Activated CD8-positive, alpha-beta memory T cell treated with anti-CD3 and anti-CD28 coated beads for 4 hours (primary cell): ENCODE results near the gene GH2.

Experiments used
- DNase-seq, 2 donors: peaks; one replicate each; pipeline ENCODE4 v3.0.0-alpha.2; 2020; ENCODE audit warnings: low read depth in 2 of 2

Gene GH2

DNA sequence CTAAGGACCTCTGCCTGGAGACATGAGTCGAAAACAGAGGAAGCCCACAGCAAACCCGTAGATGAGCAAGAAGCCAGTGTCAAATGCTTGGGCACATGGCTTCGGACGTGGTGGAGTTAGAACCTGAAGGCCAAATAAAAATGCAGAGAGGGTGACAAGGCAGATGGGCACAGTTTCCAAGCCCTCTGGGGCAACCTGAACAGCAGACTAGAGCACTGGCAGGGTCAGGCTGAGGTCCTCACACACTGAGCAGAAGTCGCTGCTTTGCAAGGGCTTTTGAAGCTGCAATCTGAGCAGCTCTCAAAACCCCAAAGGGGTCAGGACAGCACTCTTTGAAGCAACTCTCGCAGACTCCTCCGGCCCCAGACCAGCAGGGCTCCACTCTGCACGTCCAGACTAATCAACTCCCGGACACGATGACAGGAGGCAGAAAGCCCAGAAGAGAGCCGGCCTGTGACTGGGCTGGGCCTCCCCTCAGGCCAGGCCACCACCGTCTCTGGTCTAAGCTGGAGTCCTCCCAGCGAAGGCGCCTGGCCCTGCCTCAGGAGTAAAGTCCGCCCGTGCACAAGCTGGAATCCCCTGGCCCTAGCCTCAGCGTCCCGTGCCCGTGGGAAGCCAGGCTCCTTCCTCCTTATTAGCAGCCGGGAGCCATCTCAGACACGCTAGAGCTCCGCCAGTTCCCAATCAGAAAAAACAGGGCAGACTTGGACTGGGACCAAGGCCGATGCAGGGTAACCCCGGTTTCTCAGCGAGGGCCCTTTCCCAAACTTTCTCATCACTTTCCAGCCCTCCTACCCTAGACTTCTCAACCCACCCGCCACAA is 40.2 kb downstream of the GH2 start:
- no peak for DNase-seq

DNA sequence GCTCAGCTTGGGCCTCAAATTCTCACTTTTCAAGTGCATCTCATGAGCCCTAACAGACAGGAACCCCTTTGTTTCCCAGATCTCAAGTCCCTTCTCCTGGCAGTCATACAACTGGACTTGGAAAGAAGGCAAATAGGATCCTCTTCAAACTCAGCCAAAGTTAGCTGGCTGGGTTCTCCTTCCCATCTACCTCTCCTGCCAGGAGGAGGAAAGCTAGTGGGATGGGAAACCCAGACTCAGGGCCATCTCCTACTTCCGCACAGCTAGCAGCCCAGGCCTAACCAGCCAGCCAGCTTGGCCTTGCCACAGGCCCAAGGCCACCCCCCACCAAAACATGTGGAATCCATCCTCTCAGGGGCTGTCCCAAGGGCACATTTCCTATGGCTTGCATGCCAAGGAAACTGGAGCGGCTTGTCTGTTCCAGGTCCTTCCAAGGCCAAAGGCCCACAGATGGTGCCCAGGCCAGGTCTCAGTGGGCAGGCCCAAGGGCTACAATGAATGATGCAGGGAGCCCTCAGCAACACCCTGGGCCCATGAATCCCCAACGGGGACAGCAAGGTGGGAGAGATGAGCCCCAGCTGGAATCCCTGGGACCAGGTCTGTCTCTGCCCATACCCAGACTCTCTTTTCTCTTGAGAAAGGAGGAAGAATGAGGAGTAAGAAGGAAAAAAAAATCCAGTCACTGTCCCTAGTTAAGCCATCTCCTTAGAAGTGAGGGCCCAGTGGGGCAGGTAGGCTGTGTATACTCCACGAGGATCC is 41.0 kb downstream of the GH2 start:
- DNase-seq, result no peak

DNA sequence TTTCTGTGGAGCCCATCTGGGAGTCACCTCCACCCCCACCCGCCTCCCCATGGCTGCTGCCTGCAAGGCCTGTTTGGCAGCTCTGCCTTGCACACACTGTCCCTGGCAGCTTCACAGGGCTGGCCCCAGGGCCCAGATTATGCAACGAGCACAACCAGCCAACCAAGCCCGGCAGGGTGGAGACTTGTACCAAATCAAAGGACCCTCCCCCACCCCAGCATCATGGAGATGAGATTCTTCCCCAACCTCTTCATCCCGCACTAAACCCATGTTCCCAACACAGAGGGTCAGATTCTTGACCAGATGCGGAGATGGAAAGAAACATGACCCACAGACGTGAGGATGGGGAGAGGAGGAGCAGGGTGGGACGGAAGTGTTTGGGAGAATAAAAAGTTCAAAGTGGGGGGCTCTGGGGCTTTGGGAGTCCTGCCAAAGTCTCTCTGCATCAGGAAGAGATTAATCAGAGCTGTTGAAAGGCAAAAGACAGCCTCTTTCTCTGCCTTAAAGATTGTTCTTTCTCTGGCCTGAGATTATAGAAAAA is 43.0 kb downstream of the GH2 start:
- no peak for DNase-seq

DNA sequence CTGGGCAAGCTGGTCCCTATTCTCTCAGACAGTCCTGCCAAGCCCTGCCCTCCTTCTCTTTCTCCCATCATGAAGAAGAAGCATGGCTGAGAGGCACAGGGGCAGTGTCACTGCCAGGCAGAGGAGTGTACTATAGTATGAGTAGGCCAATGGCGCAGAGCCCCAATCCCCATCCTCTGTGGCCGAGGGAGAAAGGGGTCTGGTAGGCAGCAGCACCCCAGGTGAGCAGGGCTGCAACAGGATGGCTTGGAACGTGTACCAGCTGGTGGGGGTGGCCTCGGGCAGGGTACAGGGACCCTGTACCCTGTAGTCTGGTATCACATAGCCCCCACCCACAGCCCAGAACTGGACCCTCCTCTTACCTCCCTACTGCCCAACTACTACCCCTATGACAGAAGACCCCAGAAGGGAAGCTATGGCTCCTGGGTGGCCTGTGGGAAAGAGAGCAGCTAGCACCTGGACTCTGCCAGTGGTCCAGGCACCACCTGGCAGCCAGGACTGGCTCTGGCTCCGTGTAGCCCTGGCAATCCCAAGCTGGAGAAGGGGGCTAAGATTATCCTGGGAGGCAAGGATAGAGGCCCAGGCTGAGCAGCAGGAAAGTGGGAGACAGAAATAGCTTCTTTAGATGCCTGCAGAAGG is 43.7 kb downstream of the GH2 start:
- no peak for DNase-seq

DNA sequence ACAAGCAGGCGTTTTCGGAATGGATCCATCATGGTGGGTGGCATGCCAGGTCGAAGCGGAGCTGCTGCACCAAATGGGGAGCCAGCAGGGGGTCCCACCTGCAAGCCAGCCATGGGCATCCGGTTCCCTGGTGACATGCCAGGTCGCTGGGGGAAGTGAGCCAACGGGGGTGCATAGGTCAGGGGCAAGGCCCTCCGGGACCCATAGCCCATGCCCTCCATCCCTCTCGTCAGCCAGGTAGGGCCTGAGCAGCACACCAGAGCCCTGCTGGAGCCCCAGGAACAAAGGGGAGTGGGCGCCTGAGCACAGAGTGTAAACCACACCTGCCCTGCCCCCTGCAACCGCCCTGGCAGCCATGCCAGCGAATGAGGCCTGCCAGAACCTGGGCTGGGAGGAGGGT is 44.3 kb downstream of the GH2 start:
- DNase-seq, result no peak

DNA sequence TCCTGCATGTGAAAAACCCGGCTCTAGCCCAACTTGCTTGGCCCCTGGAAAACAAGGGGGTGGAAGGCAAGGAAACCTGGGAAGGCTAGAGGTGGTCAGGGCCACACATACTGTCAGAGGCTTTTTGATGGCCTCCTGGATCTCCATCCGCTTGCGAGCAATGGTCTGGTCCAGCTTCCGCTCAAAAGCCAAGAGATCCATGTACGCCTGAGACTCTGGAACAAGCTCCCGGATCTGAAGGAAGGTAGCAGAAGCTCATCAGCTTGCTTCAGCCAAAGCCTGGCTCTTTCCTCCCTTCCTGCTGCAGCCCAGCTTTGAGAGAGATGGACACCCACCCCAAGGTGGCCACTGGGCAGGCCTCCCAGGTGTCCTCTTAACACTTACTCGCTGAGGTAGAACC is 44.9 kb downstream of the GH2 start:
- DNase-seq, result no peak

DNA sequence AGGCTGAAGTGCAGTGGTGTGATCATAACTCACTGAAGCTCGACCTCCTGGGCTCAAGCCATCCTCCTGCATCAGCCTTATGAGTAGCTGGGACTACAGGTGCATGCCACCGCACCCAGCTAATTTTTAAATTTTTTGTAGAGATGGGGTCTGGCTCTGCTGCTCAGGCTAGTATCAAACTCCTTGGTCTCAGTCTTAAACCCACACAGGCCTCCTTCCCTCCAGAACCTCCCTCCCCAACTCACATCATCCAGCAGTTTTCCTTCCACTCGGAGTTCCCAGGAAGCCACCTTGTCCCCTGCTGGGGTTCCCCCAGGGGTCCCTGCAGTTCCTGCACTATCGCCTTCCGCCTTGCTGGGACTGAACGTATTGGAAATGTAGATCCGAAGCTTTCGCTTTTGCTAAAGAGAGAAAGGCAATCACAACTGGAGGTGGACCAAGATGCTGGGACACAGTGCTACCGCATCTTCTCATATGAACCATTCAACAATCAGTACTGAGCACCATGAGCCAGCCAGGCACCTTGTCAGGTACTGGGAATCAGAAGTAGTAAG is 46.5 kb downstream of the GH2 start:
- DNase-seq, result no peak

DNA sequence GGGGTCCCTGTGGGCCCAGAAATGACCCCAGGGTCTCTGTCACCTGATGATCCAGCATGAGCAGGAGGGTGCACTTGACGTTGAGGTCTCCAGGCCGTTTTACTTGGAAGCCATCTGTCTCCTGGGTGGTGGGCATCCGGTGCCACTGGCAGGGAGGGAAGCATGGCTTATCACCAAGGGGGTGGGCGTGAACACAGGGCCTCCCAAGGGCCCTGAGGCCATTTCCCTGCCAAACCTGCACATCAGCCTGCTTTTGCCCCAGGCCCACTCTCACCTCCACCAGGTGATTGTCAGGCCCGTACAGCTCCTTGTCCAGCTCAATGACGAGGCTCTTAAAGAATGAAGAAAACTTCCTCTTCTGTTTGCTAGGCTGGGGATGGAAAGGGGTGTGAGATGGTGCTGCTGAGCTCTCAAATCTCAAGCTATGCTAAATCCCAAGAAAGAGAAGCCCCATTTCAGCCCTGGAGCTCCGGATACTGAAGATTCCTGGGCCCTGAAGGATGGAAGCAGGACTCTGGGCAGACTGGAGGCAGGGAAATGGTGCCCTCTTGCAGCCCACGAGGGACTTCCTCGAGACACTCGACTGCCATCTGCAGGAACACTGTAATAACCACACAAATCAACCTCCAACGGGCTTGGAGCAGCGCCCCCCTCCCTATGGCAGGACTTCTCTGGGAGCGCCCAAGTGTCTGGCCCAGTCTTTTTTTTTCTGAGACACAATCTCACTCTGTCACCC is 47.1 kb downstream of the GH2 start:
- no peak for DNase-seq

DNA sequence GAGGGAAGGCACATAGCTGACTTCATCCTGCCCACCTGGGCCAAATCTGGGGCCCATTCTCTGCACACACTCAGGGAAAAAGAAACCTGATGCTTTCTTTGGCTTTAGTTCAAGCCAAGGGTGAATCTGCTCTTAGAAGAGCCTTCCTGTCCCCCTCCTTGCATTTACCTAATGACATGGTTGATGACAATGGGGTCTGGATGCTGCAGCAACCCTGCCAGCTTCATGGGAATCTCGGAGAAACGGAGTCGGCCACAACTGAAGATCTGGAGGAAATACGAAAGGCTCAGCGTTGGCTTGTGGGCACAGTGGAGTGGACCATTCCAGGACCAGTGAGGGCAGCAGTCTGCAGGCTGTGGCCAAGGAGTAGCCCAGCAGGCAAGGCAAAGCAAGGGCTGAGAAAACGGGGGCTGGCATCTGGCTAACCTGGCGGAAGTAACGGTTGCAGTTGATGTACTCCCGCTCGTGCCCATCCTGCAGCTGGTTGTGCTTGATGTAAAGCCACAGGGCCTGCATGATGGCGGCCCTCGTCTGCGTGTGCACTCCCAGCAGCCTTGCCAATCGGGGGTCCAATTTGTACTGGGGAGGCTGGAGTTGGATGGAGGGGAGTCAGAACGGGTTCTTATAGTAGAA is 47.9 kb downstream of the GH2 start:
- no peak for DNase-seq

DNA sequence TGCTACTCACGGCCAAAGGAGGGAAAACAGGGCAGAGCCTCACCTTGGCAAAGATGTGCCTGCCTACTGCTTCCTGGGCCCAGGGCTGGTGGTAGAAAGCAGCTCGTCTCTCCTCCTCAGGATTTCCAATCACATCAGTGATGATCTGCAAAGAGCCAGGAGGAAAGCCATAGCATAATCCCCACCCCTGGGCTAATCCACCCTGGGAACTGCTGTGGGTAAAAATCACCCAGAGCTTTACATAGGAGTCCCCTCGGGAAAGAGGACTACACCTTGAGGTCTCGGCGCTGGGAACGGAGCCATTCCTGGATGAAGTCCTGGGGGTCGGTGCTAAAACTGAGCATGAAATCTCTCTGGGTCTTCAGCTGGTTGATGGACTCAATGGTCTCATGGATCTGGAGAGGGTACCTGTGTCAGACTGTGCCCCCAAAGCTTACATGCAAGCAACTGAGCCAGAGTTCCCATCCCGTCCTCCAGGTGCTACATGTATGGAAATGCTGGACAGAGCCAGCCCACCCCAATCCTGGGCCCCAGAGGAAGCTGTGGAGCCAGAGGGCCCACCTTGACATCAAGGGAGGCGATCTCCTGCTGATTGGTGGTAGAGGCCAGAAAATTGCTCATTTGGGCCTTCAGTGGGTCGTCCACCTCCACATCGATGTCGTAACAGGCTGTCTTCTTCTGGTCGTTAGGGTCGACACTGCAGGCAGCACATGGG is 48.6 kb downstream of the GH2 start:
- DNase-seq, result no peak

DNA sequence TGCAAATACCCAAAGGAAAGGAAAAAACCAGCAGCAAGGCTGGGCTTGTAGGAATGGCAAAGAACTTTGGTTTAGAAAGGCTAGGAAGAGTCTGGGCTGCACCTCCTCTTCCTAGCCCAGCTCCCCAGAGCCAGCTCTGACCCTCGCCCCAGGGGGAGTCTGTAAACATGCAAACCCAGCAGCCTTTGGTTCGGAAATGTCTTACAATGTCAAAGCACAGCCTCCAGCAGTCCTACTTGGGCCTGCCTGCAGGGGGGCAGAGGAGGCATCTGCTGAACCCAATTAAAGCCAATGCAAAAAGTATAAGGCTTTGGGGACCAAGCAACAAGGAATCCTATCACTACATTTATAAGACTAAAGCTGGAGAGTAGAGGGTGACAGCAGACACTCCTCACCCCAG is 49.3 kb downstream of the GH2 start:
- DNase-seq, result no peak

DNA sequence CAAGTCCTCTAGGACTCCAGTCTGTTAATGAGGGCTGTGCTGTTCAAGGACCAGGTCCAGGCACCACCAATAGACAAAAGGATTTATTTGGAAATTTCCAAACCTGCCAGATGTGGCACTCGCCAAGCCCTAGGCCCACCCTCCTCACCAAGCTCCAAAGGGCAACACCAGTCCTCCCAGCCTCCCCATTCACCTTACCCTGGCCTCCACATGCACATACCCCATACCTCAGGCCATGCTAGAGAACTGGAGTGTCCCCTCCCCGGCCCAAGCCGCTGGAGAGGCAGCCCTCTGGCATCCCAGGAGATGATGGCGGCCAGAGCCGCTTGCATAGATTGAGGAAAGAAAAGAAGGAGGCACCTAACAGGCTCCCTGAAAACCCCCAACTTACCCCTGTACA is 49.7 kb downstream of the GH2 start:
- DNase-seq, result no peak

DNA sequence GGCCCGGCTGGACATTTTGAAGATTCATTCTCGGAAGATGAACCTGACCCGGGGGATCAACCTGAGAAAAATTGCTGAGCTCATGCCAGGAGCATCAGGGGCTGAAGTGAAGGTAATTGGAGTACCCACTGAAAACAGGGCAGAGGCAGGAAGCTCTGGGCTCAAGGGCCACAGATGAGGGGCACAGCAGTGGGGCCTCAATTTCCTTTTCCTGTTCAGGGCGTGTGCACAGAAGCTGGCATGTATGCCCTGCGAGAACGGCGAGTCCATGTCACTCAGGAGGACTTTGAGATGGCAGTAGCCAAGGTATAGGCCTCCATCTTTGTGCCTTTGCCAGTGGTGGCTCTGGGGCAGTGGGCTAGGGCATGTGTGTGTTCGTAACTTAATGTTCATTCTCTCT is 50.2 kb downstream of the GH2 start:
- no peak for DNase-seq

DNA sequence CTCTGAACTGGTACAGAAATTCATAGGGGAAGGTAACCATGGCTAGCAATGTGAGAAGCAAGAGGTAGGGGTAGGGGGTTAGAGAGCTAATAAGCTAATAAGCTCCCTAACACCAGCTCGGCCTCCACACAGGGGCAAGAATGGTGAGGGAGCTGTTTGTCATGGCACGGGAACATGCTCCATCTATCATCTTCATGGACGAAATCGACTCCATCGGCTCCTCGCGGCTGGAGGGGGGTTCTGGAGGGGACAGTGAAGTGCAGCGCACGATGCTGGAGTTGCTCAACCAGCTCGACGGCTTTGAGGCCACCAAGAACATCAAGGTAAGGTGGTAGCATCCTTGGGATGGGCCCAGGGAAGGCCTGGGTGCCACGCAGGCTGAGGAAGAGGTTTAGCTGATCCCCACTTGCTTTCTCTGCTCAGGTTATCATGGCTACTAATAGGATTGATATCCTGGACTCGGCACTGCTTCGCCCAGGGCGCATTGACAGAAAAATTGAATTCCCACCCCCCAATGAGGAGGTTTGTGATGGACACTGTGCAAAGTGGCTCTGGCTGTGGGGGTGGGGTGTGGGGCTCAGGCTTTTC is 50.7 kb downstream of the GH2 start:
- no peak for DNase-seq

DNA sequence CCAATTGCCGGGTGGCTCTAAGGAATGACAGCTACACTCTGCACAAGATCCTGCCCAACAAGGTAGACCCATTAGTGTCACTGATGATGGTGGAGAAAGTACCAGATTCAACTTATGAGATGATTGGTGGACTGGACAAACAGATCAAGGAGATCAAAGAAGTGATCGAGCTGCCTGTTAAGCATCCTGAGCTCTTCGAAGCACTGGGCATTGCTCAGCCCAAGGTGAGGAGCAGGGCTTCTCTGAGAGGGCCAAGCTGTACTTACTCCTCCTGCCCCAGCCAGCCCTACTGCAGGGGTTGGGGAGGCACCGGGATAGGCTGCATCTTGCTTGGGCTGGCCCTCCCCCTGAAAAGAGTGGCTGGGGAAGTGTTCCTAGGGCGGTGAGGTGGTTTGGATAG is 51.5 kb downstream of the GH2 start:
- no peak for DNase-seq
